Adipocyte (in vitro differentiated cells): ENCODE measurements around the gene OR2M5.

ENCODE experiments used
- DNase-seq: peaks from one replicate; pipeline ENCODE4 v3.0.0-alpha.2; 2015; ENCODE audit warnings: low read depth
- H3K27me3 ChIP-seq: replicated peaks from 2 replicates; pipeline ENCODE4 v1.7.0; 2013; ENCODE audit warnings: mild to moderate bottlenecking, low read length, moderate library complexity; ENCODE audit not compliant: control insufficient read depth, insufficient read depth
- H3K36me3 ChIP-seq: 2 replicates; pipeline ENCODE4 v1.7.0; 2013; ENCODE audit warnings: low read length, mild to moderate bottlenecking, moderate library complexity; ENCODE audit not compliant: control insufficient read depth, insufficient read depth, severe bottlenecking
- H3K4me1 ChIP-seq: 2 replicates; pipeline ENCODE4 v1.7.0; 2013; ENCODE audit warnings: mild to moderate bottlenecking, low read length, moderate library complexity; ENCODE audit not compliant: control insufficient read depth, insufficient read depth
- H3K4me3 ChIP-seq: 2 replicates; pipeline ENCODE4 v1.7.0; 2013; ENCODE audit warnings: mild to moderate bottlenecking, low read length, moderate library complexity
- H3K9ac ChIP-seq: 2 replicates; pipeline ENCODE4 v1.7.0; 2013; ENCODE audit warnings: mild to moderate bottlenecking, low read length, moderate library complexity
- H3K9me3 ChIP-seq: 2 replicates; pipeline ENCODE4 v1.7.0; 2013; ENCODE audit warnings: mild to moderate bottlenecking, low read length, moderate library complexity; ENCODE audit not compliant: control insufficient read depth

Gene OR2M5, protein sequence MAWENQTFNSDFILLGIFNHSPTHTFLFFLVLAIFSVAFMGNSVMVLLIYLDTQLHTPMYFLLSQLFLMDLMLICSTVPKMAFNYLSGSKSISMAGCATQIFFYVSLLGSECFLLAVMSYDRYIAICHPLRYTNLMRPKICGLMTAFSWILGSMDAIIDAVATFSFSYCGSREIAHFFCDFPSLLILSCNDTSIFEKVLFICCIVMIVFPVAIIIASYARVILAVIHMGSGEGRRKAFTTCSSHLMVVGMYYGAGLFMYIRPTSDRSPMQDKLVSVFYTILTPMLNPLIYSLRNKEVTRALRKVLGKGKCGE

DNA sequence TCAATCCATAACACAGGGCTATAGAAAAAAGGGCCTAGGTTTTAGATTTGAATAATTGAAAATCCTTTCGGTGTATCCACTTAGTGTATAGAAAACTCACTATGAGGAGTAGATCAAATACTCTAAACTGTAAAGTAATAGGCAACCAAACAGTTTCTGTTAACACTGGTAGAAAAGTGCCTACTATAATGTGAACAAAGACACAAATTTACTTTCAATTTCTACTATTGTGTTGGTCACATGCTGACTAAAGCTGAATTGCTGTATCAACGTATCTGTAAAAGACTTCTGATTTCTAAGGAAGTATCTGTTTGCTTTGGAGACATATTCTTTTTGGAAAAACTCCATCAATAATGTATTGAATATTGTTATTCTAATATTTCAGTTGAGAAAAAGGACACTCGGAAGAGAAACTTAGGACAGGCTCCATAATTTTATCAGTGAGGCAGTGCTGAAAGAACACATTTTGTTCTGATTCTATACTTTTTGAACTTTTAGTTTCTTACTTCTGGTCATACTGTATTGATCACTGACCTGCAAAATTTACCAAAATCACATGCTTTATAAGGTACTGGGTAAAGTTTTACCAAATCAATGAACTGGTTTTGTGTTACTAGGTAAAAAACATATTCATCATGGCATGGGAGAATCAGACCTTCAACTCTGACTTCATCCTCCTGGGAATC is at the start of gene OR2M5:
Gene OR2M5, plus strand, starts transcription at position 636 of the 686 bp plus-strand sequence. Its CDS starts 0 bp downstream, at position 636.
- Histone ChIP-seq H3K36me3 (no peaks in the 10 kb centered on the region), H3K9me3 (peaks cover 11% of the 10 kb centered on the region), H3K27me3 (no peaks in the 10 kb centered on the region), H3K4me3 (no peak within 1 kb of the TSS), H3K9ac (no peak within 1 kb of the TSS), H3K4me1 (no peaks in the 10 kb centered on the region)
- no peak for DNase-seq

DNA sequence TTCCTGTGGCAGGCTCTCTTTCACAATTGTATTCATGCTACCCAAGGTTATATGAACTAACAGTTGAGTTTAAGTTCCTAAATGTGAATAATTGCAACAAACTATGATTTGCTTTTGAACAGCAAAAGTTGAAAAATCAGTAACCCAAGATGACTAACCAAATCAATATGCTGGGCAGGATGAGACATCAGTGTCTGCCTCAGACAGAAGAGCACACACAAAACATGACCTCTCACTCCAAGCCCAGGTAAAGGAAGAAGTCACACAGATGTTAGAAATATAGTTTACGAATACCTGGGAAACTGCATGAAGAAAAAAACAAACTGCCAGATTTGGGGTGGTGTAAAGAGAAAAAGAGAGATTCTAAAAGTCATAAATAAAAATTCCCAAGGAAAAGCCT is 46.4 kb upstream of the OR2M5 start:
- no peak for DNase-seq
- no peaks in the 10 kb centered on the region for H3K9me3 ChIP-seq
- H3K27me3 ChIP-seq = no peaks in the 10 kb centered on the region
- no peaks in the 10 kb centered on the region for H3K36me3 ChIP-seq
- H3K4me3 ChIP-seq = no peak overlapping the region
- H3K9ac ChIP-seq = no peak overlapping the region
- no peaks in the 10 kb centered on the region for H3K4me1 ChIP-seq

DNA sequence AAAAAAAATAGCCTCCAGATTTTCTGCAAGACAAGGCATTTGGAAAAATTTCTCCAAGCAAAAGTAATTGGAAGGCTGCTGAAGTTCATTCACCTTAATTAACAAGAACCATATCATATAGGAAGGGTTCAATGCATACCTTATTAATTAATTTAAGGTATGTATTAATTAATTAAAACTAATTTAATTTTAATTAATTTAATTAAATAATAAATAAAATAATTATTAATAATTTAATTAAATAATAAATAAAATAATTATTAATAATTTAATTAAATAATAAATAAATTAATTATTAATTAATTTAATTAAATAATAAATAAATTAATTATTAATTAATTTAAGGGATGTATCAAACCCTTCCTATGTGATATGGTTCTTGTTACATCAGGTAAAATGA is 42.1 kb upstream of the OR2M5 start:
- no peak for DNase-seq
- no peak overlapping the region for H3K4me3 ChIP-seq
- H3K9ac ChIP-seq = no peak overlapping the region
- no peaks in the 10 kb centered on the region for H3K36me3 ChIP-seq
- peaks cover 14% of the 10 kb centered on the region for H3K9me3 ChIP-seq
- no peaks in the 10 kb centered on the region for H3K27me3 ChIP-seq
- no peaks in the 10 kb centered on the region for H3K4me1 ChIP-seq

DNA sequence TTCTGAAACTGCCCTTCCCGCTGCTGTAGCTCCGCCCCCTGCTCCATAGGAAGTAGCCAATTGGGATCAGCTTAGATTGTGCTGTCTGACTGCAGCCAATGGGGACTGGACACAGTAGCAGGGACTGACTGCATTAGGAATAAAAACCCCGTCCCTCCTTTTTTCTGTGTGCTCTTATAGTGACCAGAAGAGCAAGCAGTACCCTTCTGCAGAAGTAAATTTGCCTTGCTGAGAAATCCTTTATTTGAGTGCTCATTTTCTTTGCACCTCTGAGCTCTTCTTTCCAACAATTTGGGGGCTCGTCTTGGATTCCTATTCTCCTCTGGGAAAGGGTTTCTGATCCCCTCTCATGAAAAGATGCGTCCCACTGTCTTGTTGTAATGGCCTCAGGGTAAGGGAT is 33.8 kb upstream of the OR2M5 start:
- H3K4me1 ChIP-seq = no peaks in the 10 kb centered on the region
- no peak for DNase-seq
- H3K36me3 ChIP-seq = no peaks in the 10 kb centered on the region
- H3K9ac ChIP-seq = no peak overlapping the region
- no peak overlapping the region for H3K4me3 ChIP-seq
- H3K9me3 ChIP-seq = peaks cover 27% of the 10 kb centered on the region
- no peaks in the 10 kb centered on the region for H3K27me3 ChIP-seq

DNA sequence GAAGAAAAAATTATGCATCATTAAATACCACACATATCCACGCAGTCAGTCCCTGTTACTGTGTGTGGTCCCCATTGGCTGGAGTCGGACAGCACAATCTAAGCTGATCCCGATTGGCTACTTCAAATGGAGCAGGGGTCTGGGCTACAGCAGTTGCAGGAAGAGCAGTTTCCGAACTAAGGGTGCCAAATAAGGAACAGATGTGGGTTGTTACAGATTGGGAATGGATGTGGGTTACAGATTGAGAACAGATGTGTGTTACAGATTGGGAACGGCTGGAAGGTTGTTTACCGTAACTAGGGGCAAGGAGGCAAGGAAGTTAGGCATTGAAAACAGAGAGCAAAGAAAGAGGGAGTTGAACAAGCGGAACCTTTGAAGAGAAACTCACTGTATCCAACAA is 30.1 kb upstream of the OR2M5 start:
- no peak for DNase-seq
- H3K27me3 ChIP-seq = no peaks in the 10 kb centered on the region
- H3K36me3 ChIP-seq = no peaks in the 10 kb centered on the region
- no peak overlapping the region for H3K9ac ChIP-seq
- no peak overlapping the region for H3K4me3 ChIP-seq
- no peaks in the 10 kb centered on the region for H3K4me1 ChIP-seq
- peaks cover 21% of the 10 kb centered on the region for H3K9me3 ChIP-seq

DNA sequence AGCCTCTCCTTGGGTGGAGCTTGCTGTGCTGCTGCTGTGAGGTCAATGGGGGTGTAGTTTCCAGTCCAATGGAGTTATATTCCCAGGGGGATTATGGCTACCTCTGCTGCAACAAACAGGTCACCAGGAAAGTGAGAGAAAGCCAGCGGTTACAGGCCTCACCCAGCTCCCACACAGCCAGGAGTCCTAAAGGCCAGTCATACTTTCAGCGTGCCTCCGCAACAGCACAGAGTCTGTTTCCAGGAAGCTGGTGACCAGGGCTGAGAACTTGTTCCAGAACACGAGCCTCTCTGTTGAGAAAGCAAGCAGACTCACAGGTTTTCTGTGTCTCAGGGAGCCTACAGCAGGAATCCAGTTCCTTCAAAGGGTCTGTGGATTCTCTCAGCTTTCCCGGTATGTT is 17.3 kb upstream of the OR2M5 start:
- H3K4me1 ChIP-seq = no peaks in the 10 kb centered on the region
- H3K9ac ChIP-seq = no peak overlapping the region
- no peaks in the 10 kb centered on the region for H3K27me3 ChIP-seq
- DNase-seq = no peak
- H3K9me3 ChIP-seq = peaks cover 3% of the 10 kb centered on the region
- H3K36me3 ChIP-seq = no peaks in the 10 kb centered on the region
- no peak overlapping the region for H3K4me3 ChIP-seq

DNA sequence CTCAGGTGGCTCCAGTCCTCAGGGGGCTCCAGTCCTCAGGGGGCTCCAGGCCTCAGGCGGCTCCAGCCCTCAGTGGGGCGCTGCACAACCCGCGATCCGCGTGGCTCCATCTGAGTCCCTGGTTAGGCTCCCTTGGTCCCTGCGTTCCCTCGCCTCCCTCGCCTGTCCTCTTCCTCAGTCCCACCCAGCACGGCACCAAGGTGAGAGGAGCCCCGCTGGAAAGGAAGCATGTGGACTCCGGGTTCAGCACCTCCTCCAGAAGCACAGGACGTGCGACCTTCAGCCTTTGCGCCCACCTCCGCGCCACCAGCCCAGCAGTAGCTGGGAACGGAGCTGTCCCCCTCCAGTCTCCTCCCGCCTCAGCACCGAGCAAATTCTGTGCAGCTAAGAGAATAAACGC is 8.1 kb upstream of the OR2M5 start:
- no peak for DNase-seq
- Histone ChIP-seq H3K27me3 (no peaks in the 10 kb centered on the region), H3K4me3 (no peak overlapping the region), H3K36me3 (no peaks in the 10 kb centered on the region), H3K9me3 (peaks cover 5% of the 10 kb centered on the region), H3K4me1 (no peaks in the 10 kb centered on the region), H3K9ac (no peak overlapping the region)

DNA sequence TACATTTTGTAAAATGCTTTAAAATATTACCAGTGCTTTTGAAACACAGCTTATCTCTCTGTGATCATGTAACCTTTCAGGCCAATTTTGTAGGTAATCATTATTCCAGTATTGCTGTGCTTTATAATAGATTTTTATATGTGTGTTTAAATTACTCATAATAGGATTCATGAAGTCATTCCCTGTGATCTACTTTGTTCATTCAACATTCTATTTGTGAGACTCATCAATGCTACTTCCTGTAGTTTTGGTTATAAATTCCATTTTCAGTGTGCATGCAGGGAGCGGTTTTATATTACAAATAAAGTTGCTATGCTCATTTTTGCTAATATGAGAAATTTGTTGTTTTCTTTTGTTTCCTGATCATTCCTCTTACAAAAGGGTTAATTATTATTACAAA is 4.1 kb upstream of the OR2M5 start:
- no peak for DNase-seq
- no peak overlapping the region for H3K9ac ChIP-seq
- no peaks in the 10 kb centered on the region for H3K27me3 ChIP-seq
- peaks cover 3% of the 10 kb centered on the region for H3K9me3 ChIP-seq
- no peak overlapping the region for H3K4me3 ChIP-seq
- no peaks in the 10 kb centered on the region for H3K4me1 ChIP-seq
- no peaks in the 10 kb centered on the region for H3K36me3 ChIP-seq

DNA sequence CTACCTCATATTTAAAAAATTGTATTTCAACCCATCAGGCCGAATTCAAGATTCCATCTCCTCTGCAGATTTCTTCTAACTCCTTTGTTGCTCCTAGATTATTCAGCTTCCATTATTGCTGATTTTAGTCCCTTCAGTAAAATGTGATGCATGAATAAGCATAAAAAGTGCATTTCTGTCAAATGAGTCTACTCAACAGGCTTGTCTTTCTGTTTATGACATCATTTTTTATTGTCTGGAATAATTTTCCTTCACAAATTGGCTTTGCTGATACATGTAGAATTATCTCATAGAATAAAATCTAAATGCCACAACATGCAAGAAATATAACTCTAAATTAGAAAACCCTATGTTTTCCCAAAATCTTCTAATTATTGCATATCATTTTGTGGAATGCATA is 1.6 kb upstream of the OR2M5 start:
- Histone ChIP-seq H3K4me1 (no peaks in the 10 kb centered on the region), H3K4me3 (no peak overlapping the region), H3K9me3 (peaks cover 11% of the 10 kb centered on the region), H3K36me3 (no peaks in the 10 kb centered on the region), H3K27me3 (no peaks in the 10 kb centered on the region), H3K9ac (no peak overlapping the region)
- DNase-seq = no peak

DNA sequence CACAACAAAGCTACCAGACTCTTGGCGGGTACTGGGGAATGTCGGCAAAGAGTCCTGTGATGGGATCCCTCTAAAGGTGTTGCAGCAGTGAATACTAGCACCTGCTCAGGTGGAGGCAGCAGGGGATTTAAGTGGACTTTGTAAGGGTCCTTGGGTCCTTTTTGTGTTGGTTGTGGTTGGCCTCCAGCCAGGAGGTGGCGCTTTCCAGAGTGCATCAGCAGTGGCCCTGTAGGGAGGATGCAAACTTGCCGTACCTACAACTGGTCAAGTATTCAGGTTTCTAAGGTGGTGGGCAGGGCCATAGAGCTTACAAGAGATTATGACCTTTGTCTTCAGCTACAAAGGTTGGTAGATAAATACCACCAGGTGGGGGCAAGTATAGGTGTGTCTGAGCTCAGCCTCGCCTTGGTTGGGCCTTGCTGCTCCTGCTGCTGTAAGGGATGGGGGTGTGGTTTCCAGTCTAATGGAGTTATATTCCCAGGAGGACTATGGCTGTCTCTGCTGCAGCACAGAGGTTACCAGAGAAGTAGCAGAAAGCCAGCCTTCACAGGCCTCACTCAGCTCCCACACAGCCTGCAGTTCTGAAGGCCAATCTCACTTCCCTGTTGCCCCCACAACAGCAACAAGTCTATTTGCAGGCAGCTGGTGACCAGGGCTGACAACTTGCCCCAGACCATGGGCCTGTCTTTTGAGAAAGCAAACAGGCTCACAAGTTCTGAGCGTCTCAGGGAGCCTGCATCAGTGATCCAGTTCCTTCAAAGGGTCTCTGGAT is 7.3 kb downstream of the OR2M5 start:
- Histone ChIP-seq H3K36me3 (no peaks in the 10 kb centered on the region), H3K4me3 (no peak overlapping the region), H3K9me3 (peaks cover 11% of the 10 kb centered on the region), H3K4me1 (no peaks in the 10 kb centered on the region), H3K9ac (no peak overlapping the region), H3K27me3 (no peaks in the 10 kb centered on the region)
- no peak for DNase-seq

DNA sequence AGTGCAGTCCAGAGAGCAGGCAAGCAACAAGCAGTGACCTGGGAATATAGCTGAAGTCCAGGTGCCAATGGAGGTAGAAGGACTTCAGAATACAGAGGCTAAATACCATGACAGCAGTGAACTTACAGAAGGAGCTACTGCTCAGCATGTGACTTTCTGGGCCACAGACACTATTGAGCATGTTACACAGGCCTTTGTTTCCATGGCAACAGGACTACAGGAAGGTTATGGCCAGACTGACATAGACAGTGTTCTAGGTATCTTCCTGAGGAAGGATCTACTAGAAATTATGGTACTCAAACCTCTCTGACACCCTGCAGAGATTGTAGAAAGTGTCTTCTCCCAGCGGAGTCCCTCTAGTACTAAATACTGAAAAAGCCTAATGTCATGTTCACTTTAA is 11.0 kb downstream of the OR2M5 start:
- Histone ChIP-seq H3K27me3 (no peaks in the 10 kb centered on the region), H3K36me3 (no peaks in the 10 kb centered on the region), H3K4me1 (no peaks in the 10 kb centered on the region), H3K9me3 (peaks cover 3% of the 10 kb centered on the region), H3K4me3 (no peak overlapping the region), H3K9ac (no peak overlapping the region)
- DNase-seq = no peak
